Hematopoietic multipotent progenitor cell (in vitro differentiated cells): Measurements from ENCODE around the gene FAAP100. TPM values are rescaled to one million over a fixed set of nuclear protein-coding genes. Genes with fewer than 3 reads are reported as not detected.

Experiments
- DNase-seq, 3 donors: peaks; one replicate each; pipeline ENCODE4 v3.0.0-alpha.2; 2011 to 2015; ENCODE audit warnings: low read depth in 2 of 3, low spot score in 2 of 3
- small RNA-seq: library from RNA; depleted of rRNA; stranded (forward); fragments of <200 nt; gene quantifications from one replicate; pipeline ENCODE3, GENCODE V24; 2012
- total RNA-seq: library from RNA; depleted of rRNA; stranded (reverse); fragments of >200 nt; gene quantifications from one replicate; pipeline ENCODE4 v1.2.3, GENCODE V29; 2012

The FAAP100 gene
- total RNA-seq, 1 donor = 27.7 TPM

DNA sequence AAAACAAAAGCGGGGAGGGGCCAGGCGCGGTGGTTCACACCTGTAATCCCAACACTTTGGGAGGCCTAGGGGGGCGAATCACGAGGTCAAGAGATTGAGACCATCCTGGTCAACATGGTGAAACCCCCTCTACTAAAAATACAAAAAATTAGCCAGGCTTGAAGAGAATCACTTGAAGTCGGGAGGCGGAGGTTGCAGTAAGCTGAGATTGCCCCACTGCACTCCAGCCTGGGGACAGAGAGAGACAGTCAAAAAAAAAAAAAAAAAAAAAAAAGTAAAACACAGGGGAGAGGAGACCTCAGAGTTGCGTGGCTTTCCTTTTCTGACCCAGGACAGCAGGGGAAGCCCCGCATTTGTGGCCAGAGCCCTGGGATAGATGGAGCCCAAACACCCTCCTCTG is 59.4 kb downstream of the FAAP100 start:
- DNase-seq = no peak

DNA sequence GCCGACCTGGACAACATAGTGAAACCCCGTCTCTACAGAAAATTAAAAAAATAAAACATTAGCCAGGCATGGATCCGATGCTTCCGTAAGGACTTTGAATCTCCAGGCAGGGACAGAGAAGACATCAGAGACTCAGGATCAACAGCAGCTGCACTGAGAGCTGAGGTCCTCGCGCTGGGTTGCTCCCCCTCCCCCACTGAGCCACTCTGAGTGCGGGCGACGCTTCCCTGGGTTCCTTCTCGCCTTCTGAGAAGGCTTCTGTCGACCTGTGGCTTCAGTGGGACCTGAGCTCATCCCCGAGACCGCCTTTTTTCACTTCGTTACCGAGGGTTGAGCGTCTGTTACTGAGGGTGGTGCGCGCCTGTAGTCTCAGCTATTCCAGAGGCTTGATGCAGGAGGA is 60.0 kb downstream of the FAAP100 start:
- DNase-seq = no peak

- DNase-seq = no peak
Measured at GRCh38 chr17:81491761-81492160, 60.4 kb downstream of the FAAP100 start.

- DNase-seq = no peak
Measured at GRCh38 chr17:81491181-81491581, 61.0 kb downstream of the FAAP100 start.

GRCh38 chr17:81489998-81490992 is 61.9 kb downstream of the FAAP100 start:
- no peak for DNase-seq

Small RNA genes lying within 50 kb of the gene (small RNA-seq; reads per million reads assigned to genes)
- not detected for gene RF00019

Other genes starting within 250 kb of the FAAP100 start
- gene BAHCC1, start 156.9 kb downstream of the FAAP100 start, total RNA-seq = 21.3 TPM
- gene ACTG1, start 39.6 kb downstream of the FAAP100 start, total RNA-seq = 8,913 TPM
- 2.2 TPM for gene FSCN2, start 24.0 kb downstream of the FAAP100 start, total RNA-seq
- gene NPLOC4, start 84.8 kb upstream of the FAAP100 start, total RNA-seq = 63.8 TPM
- 0.27 TPM for gene TSPAN10, start 84.8 kb upstream of the FAAP100 start, total RNA-seq
- gene PDE6G, start 104.2 kb upstream of the FAAP100 start, total RNA-seq = 14.8 TPM
- gene OXLD1, start 114.3 kb upstream of the FAAP100 start, total RNA-seq = 80.0 TPM
- gene CCDC137, start 114.4 kb upstream of the FAAP100 start, total RNA-seq = 8.3 TPM
- gene ARL16, start 131.4 kb upstream of the FAAP100 start, total RNA-seq = 27.5 TPM
- 82.9 TPM for gene HGS, start 131.7 kb upstream of the FAAP100 start, total RNA-seq
- 11.6 TPM for gene MRPL12, start 151.0 kb upstream of the FAAP100 start, total RNA-seq
- 11.6 TPM for gene SLC25A10, start 159.9 kb upstream of the FAAP100 start, total RNA-seq